HCT116 (cell line): Measurements from ENCODE around the gene CAMK2D. TPM values are rescaled to one million over a fixed set of nuclear protein-coding genes. Genes with fewer than 3 reads are reported as not detected.
A peak's percentile ranks its signal among the peaks of the same experiment; 100 is the strongest.

Experiments used
- ATAC-seq: fragments of 200-7000 bp; cut with Tn5 transposase; 2 replicates; pipeline ENCODE4 v1.9.1; 2020; ENCODE audit warnings: mild to moderate bottlenecking, moderate library complexity
- BruUV-seq: library from RNA; stranded (reverse); fragments of 400-500 nt; replicated peaks from 2 replicates; lab custom pipeline; 2021; lab: Mats Ljungman, UMichigan
- CTCF ChIA-PET: fragments of 300-600 bp; sonication (Branson Sonifier 250); formaldehyde crosslinking; loops from one replicate; lab custom pipeline; 2021; ENCODE audit warnings: antibody characterized with exemption; lab: Charles Lee
- POLR2A ChIA-PET: fragments of 300-600, 350-600 bp; sonication (Branson Sonifier 250); formaldehyde crosslinking; loops from one replicate; lab custom pipeline; 2021; ENCODE audit warnings: antibody characterized with exemption; lab: Charles Lee
- RAD21 ChIA-PET, 2 experiments: fragments of 300-600 bp; sonication (Branson Sonifier 250); formaldehyde crosslinking; loops; one replicate each; lab custom pipeline; 2023; ENCODE audit warnings: low total read pairs in 2 of 2; ENCODE audit not compliant: uncharacterized antibody in 2 of 2, unreplicated experiment in 2 of 2, low non-redundant PET in 1 of 2; lab: Charles Lee
- DNase-seq: peaks from one replicate; pipeline ENCODE4 v3.0.0-alpha.2; 2010; ENCODE audit warnings: low read depth, low spot score
- H2AFZ ChIP-seq: fragments of 200-600 bp; shearing (Covaris generic), sonication (generic); 2 replicates; pipeline ENCODE4 v1.6.1; 2017; ENCODE audit warnings: low read depth, mixed run types, mixed read lengths, antibody characterized with exemption, low read length; ENCODE audit not compliant: poor library complexity, severe bottlenecking
- H3K27ac ChIP-seq: 2 replicates; pipeline ENCODE4 v1.5.1; 2012; ENCODE audit warnings: low read depth, low read length
- H3K27me3 ChIP-seq: fragments of 200-600 bp; sonication (generic); 2 replicates; pipeline ENCODE4 v1.6.1; 2016; ENCODE audit warnings: mixed run types, low read length, mixed read lengths; ENCODE audit not compliant: insufficient read depth
- H3K36me3 ChIP-seq, 2 experiments: fragments of 200-500 bp in 1 of 2; fragments of 200-600 bp in 1 of 2; sonication (Bioruptor generic) in 1 of 2; sonication (generic) in 1 of 2; 2 replicates each; pipeline versions ENCODE4 v1.5.1 to v1.6.1; 2014 to 2016; ENCODE audit warnings: low read length in 2 of 2, inconsistent platforms in 1 of 2, mixed read lengths in 1 of 2, mixed run types in 1 of 2; ENCODE audit not compliant: insufficient read depth in 2 of 2, control insufficient read depth in 1 of 2
- H3K4me1 ChIP-seq, 2 experiments: fragments of 200-600 bp in 1 of 2; sonication (generic) in 1 of 2; 2 replicates each; pipeline versions ENCODE4 v1.5.1 to v1.6.1; 2012 to 2017; ENCODE audit warnings: low read length in 2 of 2, inconsistent platforms in 1 of 2, mild to moderate bottlenecking in 1 of 2, mixed read lengths in 1 of 2, mixed run types in 1 of 2, moderate library complexity in 1 of 2; ENCODE audit not compliant: insufficient read depth in 2 of 2, control insufficient read depth in 1 of 2
- H3K4me2 ChIP-seq: fragments of 200-600 bp; sonication (generic); 2 replicates; pipeline ENCODE4 v1.6.1; 2017; ENCODE audit warnings: mixed run types, low read length, mixed read lengths
- H3K4me3 ChIP-seq, 2 experiments: fragments of 200-600 bp in 1 of 2; sonication (generic) in 1 of 2; replicated peaks in 1 of 2; 2 replicates each; pipeline ENCODE4 v1.5.1; 2011 to 2016; ENCODE audit warnings: low read length in 2 of 2, control low read depth in 1 of 2, low read depth in 1 of 2, mild to moderate bottlenecking in 1 of 2, mixed read lengths in 1 of 2, mixed run types in 1 of 2
- H3K79me2 ChIP-seq: fragments of 200-600 bp; sonication (generic); 2 replicates; pipeline ENCODE4 v1.6.1; 2017; ENCODE audit warnings: mild to moderate bottlenecking, mixed run types, low read length, moderate library complexity, mixed read lengths; ENCODE audit not compliant: insufficient read depth
- H3K9ac ChIP-seq: fragments of 200-600 bp; sonication (generic); 2 replicates; pipeline ENCODE4 v1.6.1; 2016; ENCODE audit warnings: low read length, mixed read lengths
- H3K9me2 ChIP-seq: fragments of 200-600 bp; sonication (generic), shearing (Covaris generic); 2 replicates; pipeline ENCODE4 v1.6.1; 2017; ENCODE audit warnings: mixed run types, mild to moderate bottlenecking, moderate library complexity; ENCODE audit not compliant: insufficient read depth
- H3K9me3 ChIP-seq, 2 experiments: fragments of 200-500 bp in 1 of 2; fragments of 200-600 bp in 1 of 2; sonication (Bioruptor generic) in 1 of 2; sonication (generic) in 1 of 2; 2 replicates each; pipeline ENCODE4 v1.6.1; 2014 to 2017; ENCODE audit warnings: low read length in 2 of 2, mixed read lengths in 2 of 2, inconsistent platforms in 1 of 2, low read depth in 1 of 2, mild to moderate bottlenecking in 1 of 2, mixed run types in 1 of 2, moderate library complexity in 1 of 2; ENCODE audit not compliant: control insufficient read depth in 1 of 2, insufficient read depth in 1 of 2
- H4K20me1 ChIP-seq: fragments of 200-600 bp; sonication (generic), shearing (Covaris generic); 2 replicates; pipeline ENCODE4 v1.6.1; 2017; ENCODE audit warnings: mixed run types, mild to moderate bottlenecking, moderate library complexity; ENCODE audit not compliant: insufficient read depth
- CBX3 ChIP-seq: IDR thresholded peaks from 2 replicates; pipeline ENCODE4 v1.6.1; 2012; ENCODE audit warnings: low read depth
- EGR1 ChIP-seq: IDR thresholded peaks from 2 replicates; pipeline ENCODE4 v1.6.1; 2012; ENCODE audit warnings: low read depth
- FOSL1 ChIP-seq: IDR thresholded peaks from 2 replicates; pipeline ENCODE4 v1.6.1; 2012; ENCODE audit warnings: low read depth
- JUND ChIP-seq: IDR thresholded peaks from 2 replicates; pipeline ENCODE4 v1.6.1; 2012
- POLR2AphosphoS5 ChIP-seq: IDR thresholded peaks from 2 replicates; pipeline ENCODE4 v1.6.1; 2011; ENCODE audit warnings: mild to moderate bottlenecking, low read depth, low read length, moderate library complexity
- SRF ChIP-seq: IDR thresholded peaks from 2 replicates; pipeline ENCODE4 v1.6.1; 2012; ENCODE audit warnings: low read depth
- TCF7L2 ChIP-seq: IDR thresholded peaks from 2 replicates; pipeline ENCODE4 v1.7.0; 2011; ENCODE audit warnings: borderline replicate concordance, inconsistent platforms; ENCODE audit not compliant: insufficient read depth, insufficient read length; ENCODE audit errors: extremely low read depth
- intact Hi-C: fragments of 100-400 bp; cut with micrococcal nuclease; formaldehyde crosslinking; loops from 2 replicates; pipeline ENCODE4 v1.10.0; 2022
- total RNA-seq: library from RNA; stranded (reverse); gene quantifications from one replicate; pipeline ENCODE4 v1.2.1, GENCODE V29; 2021; ENCODE audit not compliant: unreplicated experiment
- TF ChIP-seq, protein P1 (sequence below), 3 experiments: fragments of 200-600 bp in 1 of 3; sonication (generic) in 1 of 3; IDR thresholded peaks in 2 of 3; conservative IDR thresholded peaks in 1 of 3; 2 replicates each; pipeline ENCODE4 v1.5.1; 2012 to 2017; ENCODE audit warnings: low read depth in 2 of 3, low read length in 2 of 3, antibody characterized with exemption in 1 of 3, borderline replicate concordance in 1 of 3, control low read depth in 1 of 3, mild to moderate bottlenecking in 1 of 3, mixed read lengths in 1 of 3, mixed run types in 1 of 3, moderate library complexity in 1 of 3; ENCODE audit not compliant: insufficient read depth in 1 of 3

CAMK2D gene
- total RNA-seq, 1 experiment from 2014 or later, result 67.0 TPM

DNA sequence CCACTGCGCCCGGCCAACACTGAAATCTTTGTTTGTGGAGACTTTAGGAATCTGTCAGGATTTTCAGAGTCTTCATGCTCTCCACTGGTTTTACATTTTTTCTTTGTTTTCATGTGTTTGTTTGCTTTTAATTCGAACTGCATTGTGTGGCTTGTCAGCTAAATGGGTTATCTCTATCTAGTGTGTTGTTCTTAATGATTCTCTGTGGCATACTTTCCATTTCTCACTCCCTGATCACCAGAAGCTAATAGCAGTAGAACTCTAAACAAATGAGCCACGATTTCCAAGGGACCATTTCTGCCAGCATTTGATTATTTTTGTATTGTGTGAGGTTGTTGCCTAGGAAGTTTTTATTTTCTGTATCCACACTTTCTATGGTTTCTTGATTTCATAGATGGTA, 352.4 kb downstream of the CAMK2D start:
- H3K9me3 ChIP-seq, result no peaks in the 10 kb centered on the region
- no TSS peak for BruUV-seq
- no peaks in the 10 kb centered on the region for H3K79me2 ChIP-seq
- DNase-seq (no peak), ATAC-seq (no peak)
- ChIA-PET RAD21 (no interaction called here), CTCF (no interaction called here), POLR2A (no interaction called here)
- no peak overlapping the region for H3K4me3 ChIP-seq
- no peak overlapping the region for H3K27ac ChIP-seq
- no peaks in the 10 kb centered on the region for H3K27me3 ChIP-seq
- peaks cover 0 to 6% of the 10 kb centered on the region in 2 experiments; a peak in 1 of 4 replicates for H3K4me1 ChIP-seq
- no peaks in the 10 kb centered on the region for H3K9me2 ChIP-seq
- H3K9ac ChIP-seq, result no peak overlapping the region
- no peaks in the 10 kb centered on the region for H4K20me1 ChIP-seq
- H2AFZ ChIP-seq, result peak overlapping the region; percentile 38
- no peaks in the 10 kb centered on the region for H3K36me3 ChIP-seq
- no peak overlapping the region for H3K4me2 ChIP-seq
- intact Hi-C loops, result no loop called here
- no peak for TF ChIP-seq TCF7L2
- no peak for TF ChIP-seq JUND
- no peak for TF ChIP-seq EGR1
- no peak for TF ChIP-seq SRF
- TF ChIP-seq FOSL1, result no peak
- TF ChIP-seq POLR2AphosphoS5, result no peak
- TF ChIP-seq CBX3, result no peak

- H3K4me2 ChIP-seq, result no peak overlapping the region
- RAD21 ChIA-PET, result no interaction called here
Observed at GRCh38 chr4:113407409-113407808, 354.1 kb downstream of the CAMK2D start.

More at GRCh38 chr4:113407409-113407808, 354.1 kb downstream of the CAMK2D start:
- no peak overlapping the region for H3K27ac ChIP-seq
- H2AFZ ChIP-seq, result peak overlapping the region; percentile 22
- DNase-seq (no peak), ATAC-seq (peak; percentile 63)
- H3K4me3 ChIP-seq, result no peak overlapping the region
- no peak overlapping the region for H3K9ac ChIP-seq
- no peaks in the 10 kb centered on the region for H3K36me3 ChIP-seq
- ChIA-PET POLR2A (no interaction called here), CTCF (interaction anchor here (1.4 kb wide), 1 partner anchor 13 kb away, joined by 4 read pairs; no protein-coding TSS in a partner anchor)
- no peaks in the 10 kb centered on the region for H3K9me2 ChIP-seq
- no peaks in the 10 kb centered on the region for H3K27me3 ChIP-seq
- intact Hi-C loops, result no loop called here
- BruUV-seq, result no TSS peak
- TF ChIP-seq TCF7L2, result no peak
- TF ChIP-seq, protein P1, sequence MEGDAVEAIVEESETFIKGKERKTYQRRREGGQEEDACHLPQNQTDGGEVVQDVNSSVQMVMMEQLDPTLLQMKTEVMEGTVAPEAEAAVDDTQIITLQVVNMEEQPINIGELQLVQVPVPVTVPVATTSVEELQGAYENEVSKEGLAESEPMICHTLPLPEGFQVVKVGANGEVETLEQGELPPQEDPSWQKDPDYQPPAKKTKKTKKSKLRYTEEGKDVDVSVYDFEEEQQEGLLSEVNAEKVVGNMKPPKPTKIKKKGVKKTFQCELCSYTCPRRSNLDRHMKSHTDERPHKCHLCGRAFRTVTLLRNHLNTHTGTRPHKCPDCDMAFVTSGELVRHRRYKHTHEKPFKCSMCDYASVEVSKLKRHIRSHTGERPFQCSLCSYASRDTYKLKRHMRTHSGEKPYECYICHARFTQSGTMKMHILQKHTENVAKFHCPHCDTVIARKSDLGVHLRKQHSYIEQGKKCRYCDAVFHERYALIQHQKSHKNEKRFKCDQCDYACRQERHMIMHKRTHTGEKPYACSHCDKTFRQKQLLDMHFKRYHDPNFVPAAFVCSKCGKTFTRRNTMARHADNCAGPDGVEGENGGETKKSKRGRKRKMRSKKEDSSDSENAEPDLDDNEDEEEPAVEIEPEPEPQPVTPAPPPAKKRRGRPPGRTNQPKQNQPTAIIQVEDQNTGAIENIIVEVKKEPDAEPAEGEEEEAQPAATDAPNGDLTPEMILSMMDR (IDR thresholded peaks at IDR 0.05 in 2 of 3, conservative IDR thresholded peaks at IDR 0.05 in 1 of 3; ENCODE audit: borderline replicate concordance in 1 of 3, insufficient read depth in 1 of 3, low read depth in 2 of 3, low read length in 2 of 3), result 0 out of 6 replicates have a peak, but pooled peaks of 1 of the 3 experiments have one; percentile 15
- peaks cover 0 to 6% of the 10 kb centered on the region in 2 experiments; a peak in 1 of 4 replicates for H3K4me1 ChIP-seq
- no peaks in the 10 kb centered on the region for H3K79me2 ChIP-seq
- H4K20me1 ChIP-seq, result no peaks in the 10 kb centered on the region
- H3K9me3 ChIP-seq, result no peaks in the 10 kb centered on the region
